H9 (cell line): ENCODE measurements around the gene PRR33. TPM values are rescaled to one million over a fixed set of nuclear protein-coding genes. Genes with fewer than 3 reads are reported as not detected.

Experiments
- DNase-seq: peaks from one replicate; pipeline ENCODE4 v3.0.0-alpha.2; 2017
- H2AFZ ChIP-seq: one replicate; pipeline ENCODE4 v1.6.1; 2013; ENCODE audit warnings: mild to moderate bottlenecking, low read length, control low read depth, moderate library complexity
- H2AK5ac ChIP-seq: 2 replicates; pipeline ENCODE4 v1.6.1; 2013; ENCODE audit warnings: low read length, control low read depth, mixed read lengths; ENCODE audit not compliant: insufficient read length
- H2BK120ac ChIP-seq: one replicate; pipeline ENCODE4 v1.6.1; 2013; ENCODE audit warnings: low read depth, mild to moderate bottlenecking, low read length, control low read depth, inconsistent platforms; ENCODE audit not compliant: poor library complexity, severe bottlenecking
- H2BK12ac ChIP-seq: 2 replicates; pipeline ENCODE4 v1.6.1; 2013; ENCODE audit warnings: low read length, control low read depth, mixed read lengths, low read depth; ENCODE audit not compliant: insufficient read length
- H2BK15ac ChIP-seq: 2 replicates; pipeline ENCODE4 v1.6.1; 2013; ENCODE audit warnings: low read depth, low read length, control low read depth
- H2BK20ac ChIP-seq: one replicate; pipeline ENCODE4 v1.6.1; 2013; ENCODE audit warnings: low read depth, mild to moderate bottlenecking, low read length, control low read depth, inconsistent platforms; ENCODE audit not compliant: poor library complexity, severe bottlenecking
- H2BK5ac ChIP-seq: 2 replicates; pipeline ENCODE4 v1.6.1; 2013; ENCODE audit warnings: low read length, control low read depth, mixed read lengths; ENCODE audit not compliant: insufficient read length
- H3K14ac ChIP-seq: 2 replicates; pipeline ENCODE4 v1.6.1; 2013; ENCODE audit warnings: low read length, control low read depth; ENCODE audit not compliant: insufficient read depth
- H3K18ac ChIP-seq: 2 replicates; pipeline ENCODE4 v1.6.1; 2013; ENCODE audit warnings: low read depth, mild to moderate bottlenecking, mixed read lengths, low read length, control low read depth; ENCODE audit not compliant: insufficient read length
- H3K23ac ChIP-seq: 2 replicates; pipeline ENCODE4 v1.6.1; 2013; ENCODE audit warnings: low read length, control low read depth, mixed read lengths, low read depth; ENCODE audit not compliant: insufficient read length
- H3K23me2 ChIP-seq: 2 replicates; pipeline ENCODE4 v1.6.1; 2013; ENCODE audit warnings: low read depth, mild to moderate bottlenecking, mixed read lengths, low read length, control low read depth; ENCODE audit not compliant: insufficient read length, poor library complexity, severe bottlenecking
- H3K27ac ChIP-seq: 2 replicates; pipeline ENCODE4 v1.5.1; 2013; ENCODE audit warnings: low read length, control low read depth, mixed read lengths, low read depth; ENCODE audit not compliant: insufficient read length
- H3K27me3 ChIP-seq: 2 replicates; pipeline ENCODE4 v1.6.1; 2013; ENCODE audit warnings: low read length, control low read depth, inconsistent platforms; ENCODE audit not compliant: insufficient read depth
- H3K4ac ChIP-seq: 2 replicates; pipeline ENCODE4 v1.6.1; 2013; ENCODE audit warnings: low read depth, mild to moderate bottlenecking, control low read depth, inconsistent platforms, low read length, moderate library complexity
- H3K4me1 ChIP-seq: 2 replicates; pipeline ENCODE4 v1.6.1; 2013; ENCODE audit warnings: low read length, control low read depth, inconsistent platforms; ENCODE audit not compliant: insufficient read depth
- H3K4me2 ChIP-seq: 2 replicates; pipeline ENCODE4 v1.6.1; 2013; ENCODE audit warnings: low read length, control low read depth, mixed read lengths; ENCODE audit not compliant: insufficient read length, insufficient read depth
- H3K56ac ChIP-seq: 2 replicates; pipeline ENCODE4 v1.6.1; 2013; ENCODE audit warnings: low read depth, mild to moderate bottlenecking, mixed read lengths, low read length, control low read depth; ENCODE audit not compliant: insufficient read length
- H3K79me1 ChIP-seq: 2 replicates; pipeline ENCODE4 v1.6.1; 2013; ENCODE audit warnings: low read depth, mild to moderate bottlenecking, moderate library complexity, low read length, control low read depth, inconsistent platforms; ENCODE audit not compliant: insufficient read depth, poor library complexity, severe bottlenecking
- H3K79me2 ChIP-seq: 2 replicates; pipeline ENCODE4 v1.6.1; 2013; ENCODE audit warnings: low read length, control low read depth, inconsistent platforms; ENCODE audit not compliant: insufficient read depth
- H3K9ac ChIP-seq: 2 replicates; pipeline ENCODE4 v1.6.1; 2013; ENCODE audit warnings: low read length, control low read depth, mixed read lengths; ENCODE audit not compliant: insufficient read length; ENCODE audit errors: extremely low read depth
- H3K9me3 ChIP-seq: one replicate; pipeline ENCODE4 v1.6.1; 2013; ENCODE audit warnings: low read depth, low read length, inconsistent platforms; ENCODE audit not compliant: control insufficient read depth
- H3T11ph ChIP-seq: one replicate; pipeline ENCODE4 v1.6.1; 2013; ENCODE audit warnings: mild to moderate bottlenecking, low read length, control low read depth, inconsistent platforms
- H4K20me1 ChIP-seq: one replicate; pipeline ENCODE4 v1.6.1; 2013; ENCODE audit not compliant: control insufficient read depth, insufficient read length, insufficient read depth
- H4K5ac ChIP-seq: 2 replicates; pipeline ENCODE4 v1.6.1; 2013; ENCODE audit warnings: low read depth, mild to moderate bottlenecking, mixed read lengths, low read length, control low read depth; ENCODE audit not compliant: insufficient read length
- H4K8ac ChIP-seq: replicated peaks from 2 replicates; pipeline ENCODE4 v1.6.1; 2013; ENCODE audit warnings: low read length, control low read depth, mixed read lengths, low read depth; ENCODE audit not compliant: insufficient read length
- H4K91ac ChIP-seq: 2 replicates; pipeline ENCODE4 v1.6.1; 2013; ENCODE audit warnings: low read depth, mild to moderate bottlenecking, moderate library complexity, mixed read lengths, low read length, control low read depth; ENCODE audit not compliant: insufficient read length
- H3K27ac Mint-ChIP-seq, 3 experiments: 2 replicates in 2 of 3; 3 replicates in 1 of 3; pipeline ENCODE4 v1.8.0; 2020 to 2021; ENCODE audit warnings: mixed read lengths in 3 of 3, mild to moderate bottlenecking in 1 of 3, moderate library complexity in 1 of 3
- H3K27me3 Mint-ChIP-seq: 2 replicates; pipeline ENCODE4 v1.8.0; 2021; ENCODE audit warnings: low read depth, mild to moderate bottlenecking, moderate library complexity, mixed read lengths
- H3K36me3 Mint-ChIP-seq, 3 experiments: 2 replicates in 2 of 3; 3 replicates in 1 of 3; pipeline ENCODE4 v1.8.0; 2020 to 2021; ENCODE audit warnings: low read depth in 3 of 3, mixed read lengths in 3 of 3; ENCODE audit not compliant: insufficient read depth in 1 of 3
- H3K4me1 Mint-ChIP-seq, 2 experiments: 2 replicates each; pipeline ENCODE4 v1.8.0; 2020; ENCODE audit warnings: mixed read lengths in 2 of 2
- H3K4me3 Mint-ChIP-seq, 2 experiments: 2 replicates in 1 of 2; 3 replicates in 1 of 2; pipeline ENCODE4 v1.8.0; 2020 to 2021; ENCODE audit warnings: mild to moderate bottlenecking in 2 of 2, mixed read lengths in 2 of 2, moderate library complexity in 1 of 2
- H3K9me3 Mint-ChIP-seq, 2 experiments: 2 replicates in 1 of 2; 3 replicates in 1 of 2; pipeline ENCODE4 v1.8.0; 2020; ENCODE audit warnings: mild to moderate bottlenecking in 2 of 2, mixed read lengths in 2 of 2, moderate library complexity in 1 of 2
- WGBS: extraction: QIAGEN DNeasy Blood & Tissue Kit; methylation state at CpG from one replicate; pipeline ENCODE4 v1.1.7; 2013; ENCODE audit warnings: missing lambda C conversion rate, low lambda C conversion rate, mixed read lengths; ENCODE audit not compliant: insufficient read length; ENCODE audit errors: extremely low coverage; 5-methylcytosine and 5-hydroxymethylcytosine counted together
- total RNA-seq: library from RNA; stranded (reverse); gene quantifications from 2 replicates; pipeline ENCODE4 v1.2.1, GENCODE V29; 2021
- TF ChIP-seq, protein P1 (sequence below): fragments of 200-600 bp; sonication (generic); conservative IDR thresholded peaks from 3 replicates; pipeline ENCODE4 v1.8.0; 2021; ENCODE audit warnings: antibody characterized with exemption, mild to moderate bottlenecking

Gene PRR33
- total RNA-seq, 1 experiment from 2014 or later: not detected

DNA sequence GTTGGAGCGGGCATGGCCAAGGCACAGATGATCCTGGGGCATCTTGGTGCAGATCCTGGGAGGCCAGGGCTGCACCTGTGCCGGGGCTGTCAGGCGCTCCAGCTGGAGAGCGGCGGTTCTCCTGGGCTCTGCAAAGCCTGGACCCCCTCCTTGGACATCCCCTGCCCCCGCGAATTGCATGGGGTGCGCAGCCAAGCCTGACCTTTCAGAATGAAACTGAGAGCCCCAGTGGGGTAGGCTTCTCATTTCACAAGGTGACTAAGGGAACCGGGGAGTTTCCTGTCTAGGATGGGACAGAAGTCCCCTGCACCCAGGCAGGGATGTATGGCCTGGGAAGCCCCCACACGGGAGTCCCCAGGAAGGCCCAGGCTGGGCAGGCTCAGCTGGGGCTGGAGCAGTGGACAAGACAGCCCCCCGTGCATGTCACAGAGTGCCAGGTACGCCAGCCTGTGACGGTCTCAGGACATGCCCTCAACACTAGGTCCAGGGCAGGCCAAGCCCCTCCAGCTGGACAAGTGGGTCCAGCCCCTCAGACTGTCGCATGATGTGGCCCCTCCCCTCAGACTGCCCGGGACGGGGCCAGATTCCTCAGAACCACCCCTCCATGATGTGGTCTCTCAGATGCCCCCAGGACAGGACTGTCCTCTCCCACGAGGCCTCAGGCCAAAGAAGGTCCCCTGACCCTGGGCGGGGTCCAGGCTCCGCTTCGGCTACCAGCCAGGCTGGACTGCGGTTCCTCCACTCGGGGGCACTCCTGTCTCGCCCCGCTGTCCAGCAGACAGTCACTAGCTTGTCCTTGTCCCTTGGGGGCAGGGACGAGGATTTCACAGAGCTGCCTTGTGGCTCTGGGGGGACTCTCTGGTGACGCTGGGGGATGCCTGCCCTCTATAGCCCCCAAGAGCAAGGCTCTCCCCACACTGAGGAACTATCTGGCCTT, 36.5 kb downstream of the PRR33 start:
- Histone ChIP-seq H3T11ph (no peak overlapping the region), H3K14ac (no peak overlapping the region), H3K9ac (no peak overlapping the region), H2AFZ (no peak overlapping the region), H3K56ac (no peak overlapping the region), H2BK20ac (no peak overlapping the region), H2BK5ac (no peak overlapping the region), H3K23me2 (no peaks in the 10 kb centered on the region), H4K8ac (no peak overlapping the region), H3K4ac (no peak overlapping the region), H3K4me2 (no peak overlapping the region), H4K20me1 (no peaks in the 10 kb centered on the region), H4K91ac (no peak overlapping the region), H3K18ac (no peak overlapping the region), H3K4me1 (no peaks in the 10 kb centered on the region), H3K79me1 (no peaks in the 10 kb centered on the region), H4K5ac (no peak overlapping the region), H3K79me2 (no peaks in the 10 kb centered on the region), H2AK5ac (no peak overlapping the region), H3K9me3 (no peaks in the 10 kb centered on the region), H2BK12ac (no peak overlapping the region), H3K23ac (no peak overlapping the region), H2BK120ac (no peak overlapping the region), H3K27me3 (no peaks in the 10 kb centered on the region), H3K27ac (no peak overlapping the region), H2BK15ac (no peak overlapping the region)
- no CpG with 5 or more reads among the region's 26 CpGs for WGBS
- TF ChIP-seq, protein P1, sequence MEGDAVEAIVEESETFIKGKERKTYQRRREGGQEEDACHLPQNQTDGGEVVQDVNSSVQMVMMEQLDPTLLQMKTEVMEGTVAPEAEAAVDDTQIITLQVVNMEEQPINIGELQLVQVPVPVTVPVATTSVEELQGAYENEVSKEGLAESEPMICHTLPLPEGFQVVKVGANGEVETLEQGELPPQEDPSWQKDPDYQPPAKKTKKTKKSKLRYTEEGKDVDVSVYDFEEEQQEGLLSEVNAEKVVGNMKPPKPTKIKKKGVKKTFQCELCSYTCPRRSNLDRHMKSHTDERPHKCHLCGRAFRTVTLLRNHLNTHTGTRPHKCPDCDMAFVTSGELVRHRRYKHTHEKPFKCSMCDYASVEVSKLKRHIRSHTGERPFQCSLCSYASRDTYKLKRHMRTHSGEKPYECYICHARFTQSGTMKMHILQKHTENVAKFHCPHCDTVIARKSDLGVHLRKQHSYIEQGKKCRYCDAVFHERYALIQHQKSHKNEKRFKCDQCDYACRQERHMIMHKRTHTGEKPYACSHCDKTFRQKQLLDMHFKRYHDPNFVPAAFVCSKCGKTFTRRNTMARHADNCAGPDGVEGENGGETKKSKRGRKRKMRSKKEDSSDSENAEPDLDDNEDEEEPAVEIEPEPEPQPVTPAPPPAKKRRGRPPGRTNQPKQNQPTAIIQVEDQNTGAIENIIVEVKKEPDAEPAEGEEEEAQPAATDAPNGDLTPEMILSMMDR: no peak
- Mint-ChIP-seq H3K36me3 (no peaks in the 10 kb centered on the region), H3K4me3 (no peak overlapping the region), H3K27me3 (peaks cover 12% of the 10 kb centered on the region), H3K9me3 (no peaks in the 10 kb centered on the region), H3K27ac (no peak overlapping the region), H3K4me1 (no peaks in the 10 kb centered on the region)
- no peak for DNase-seq
